ENCODE data around the gene IGFALS.

GRCh38 chr16:1793578-1794220 lies at the start of gene IGFALS:
- TF ChIP-seq POLR2A (IDR thresholded peaks at IDR 0.05): no peak
- TF ChIP-seq EP300 (IDR thresholded peaks at IDR 0.05): no peak
- TF ChIP-seq CTCF (IDR thresholded peaks at IDR 0.05): no peak

All from suprapubic skin (tissue), 3 donors.